Measurements from ENCODE around the gene DTNBP1.

Gene DTNBP1

GRCh38 chr6:15491255-15491985 lies 171.4 kb downstream of the DTNBP1 start:
- no peak overlapping the region for H3K4me3 ChIP-seq (ENCODE audit: low read depth in 1 of 2, low read length in 2 of 2)
- H3K27ac ChIP-seq (ENCODE audit: low read depth, low read length), result no peak overlapping the region
- peaks cover 29% of the 10 kb centered on the region for H3K4me1 ChIP-seq (ENCODE audit: insufficient read depth, low read length)
- H3K9me3 ChIP-seq (ENCODE audit: low read length), result no peaks in the 10 kb centered on the region
- H3K27me3 ChIP-seq (ENCODE audit: control insufficient read depth in 1 of 2, insufficient read depth in 2 of 2, low read length in 2 of 2), result no peaks in the 10 kb centered on the region
- H3K9ac ChIP-seq (ENCODE audit: low read length), result no peak overlapping the region
- H3K36me3 ChIP-seq (ENCODE audit: insufficient read depth, low read length), result peaks cover 17% of the 10 kb centered on the region

DNA sequence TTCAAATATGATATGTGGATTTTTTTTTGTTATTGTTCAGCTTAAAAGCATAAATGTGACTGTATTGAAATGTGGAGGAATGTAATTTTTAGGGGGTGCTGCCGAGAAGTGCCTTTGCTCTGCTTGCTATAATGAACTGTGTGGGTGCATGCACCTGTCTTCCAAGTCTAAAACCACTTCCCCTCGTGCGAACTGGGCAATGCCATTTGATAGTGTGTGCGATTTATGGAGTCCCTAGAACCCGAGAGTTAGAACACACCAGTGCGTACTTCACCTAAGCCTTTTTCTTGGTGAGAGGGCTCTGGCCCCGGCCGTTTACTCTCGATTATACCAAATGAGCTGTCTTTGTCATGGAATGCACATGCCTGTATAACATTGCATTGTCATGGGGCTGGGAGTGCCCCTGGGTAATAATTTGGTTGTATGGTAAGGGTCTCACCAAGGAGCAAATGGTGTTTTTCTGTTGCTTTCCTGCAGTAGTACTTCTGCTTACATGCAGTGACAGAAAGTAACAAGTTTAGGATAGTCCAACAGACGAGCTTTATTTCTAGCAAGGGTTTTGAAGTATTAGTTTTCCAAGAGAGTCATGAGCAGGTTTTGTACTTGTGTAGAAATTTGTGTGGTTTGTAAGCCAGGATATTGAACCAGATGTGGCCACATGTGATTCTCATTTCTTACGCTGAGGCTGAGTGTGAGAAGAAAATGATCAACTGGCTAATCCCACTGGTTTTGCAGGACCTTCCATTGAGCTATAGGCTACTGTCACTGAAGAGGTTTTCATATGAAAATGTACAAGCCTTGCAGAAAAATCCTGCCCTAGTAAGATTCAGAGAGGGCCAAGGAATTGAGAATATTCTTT lies 172.4 kb downstream of the DTNBP1 start:
- peaks cover 17% of the 10 kb centered on the region for H3K36me3 ChIP-seq (ENCODE audit: insufficient read depth, low read length)
- H3K4me1 ChIP-seq (ENCODE audit: insufficient read depth, low read length), result peaks cover 25% of the 10 kb centered on the region
- no peak overlapping the region for H3K27ac ChIP-seq (ENCODE audit: low read depth, low read length)
- no peaks in the 10 kb centered on the region for H3K9me3 ChIP-seq (ENCODE audit: low read length)
- H3K9ac ChIP-seq (ENCODE audit: low read length), result no peak overlapping the region
- no peak overlapping the region for H3K4me3 ChIP-seq (ENCODE audit: low read depth in 1 of 2, low read length in 2 of 2)
- no peaks in the 10 kb centered on the region for H3K27me3 ChIP-seq (ENCODE audit: control insufficient read depth in 1 of 2, insufficient read depth in 2 of 2, low read length in 2 of 2)

DNA sequence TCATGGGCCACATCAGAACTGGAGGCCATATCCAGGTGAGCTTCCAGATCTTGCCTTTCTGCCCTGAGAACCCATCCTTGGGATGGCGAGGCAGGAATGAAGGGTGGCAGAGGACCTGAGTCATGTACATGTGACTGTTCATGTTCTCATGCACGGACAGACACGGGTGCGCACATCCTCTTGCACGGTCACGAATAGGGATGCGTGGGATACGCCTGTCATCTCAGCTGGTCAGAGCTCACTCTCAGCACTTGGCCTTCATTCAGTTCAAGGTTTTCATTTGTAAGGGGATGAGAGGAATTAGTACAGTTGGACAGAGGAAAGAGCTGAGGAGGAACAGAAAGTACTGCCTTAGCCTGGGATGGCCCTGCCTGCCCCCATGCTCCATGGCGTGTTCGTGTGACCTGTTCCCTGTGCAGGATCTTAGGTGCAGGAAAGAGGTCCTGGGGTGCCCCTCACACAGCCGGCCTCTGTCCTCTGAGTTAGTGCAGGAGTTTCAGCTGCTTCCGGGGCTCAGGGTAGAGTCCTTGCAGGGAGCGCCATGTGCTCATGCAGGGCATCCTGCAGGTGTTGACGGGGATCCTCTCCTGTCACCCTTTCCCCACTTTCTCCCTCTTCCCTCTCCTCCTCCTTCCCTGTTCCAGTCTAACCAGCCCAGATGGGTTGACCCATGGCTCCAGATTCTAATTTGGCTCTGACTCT lies 173.4 kb downstream of the DTNBP1 start:
- H3K27me3 ChIP-seq (ENCODE audit: control insufficient read depth in 1 of 2, insufficient read depth in 2 of 2, low read length in 2 of 2), result no peaks in the 10 kb centered on the region
- H3K4me3 ChIP-seq (ENCODE audit: low read depth in 1 of 2, low read length in 2 of 2), result no peak overlapping the region
- H3K9ac ChIP-seq (ENCODE audit: low read length), result no peak overlapping the region
- no peaks in the 10 kb centered on the region for H3K9me3 ChIP-seq (ENCODE audit: low read length)
- no peak overlapping the region for H3K27ac ChIP-seq (ENCODE audit: low read depth, low read length)
- H3K36me3 ChIP-seq (ENCODE audit: insufficient read depth, low read length), result peaks cover 17% of the 10 kb centered on the region
- peaks cover 20% of the 10 kb centered on the region for H3K4me1 ChIP-seq (ENCODE audit: insufficient read depth, low read length)

DNA sequence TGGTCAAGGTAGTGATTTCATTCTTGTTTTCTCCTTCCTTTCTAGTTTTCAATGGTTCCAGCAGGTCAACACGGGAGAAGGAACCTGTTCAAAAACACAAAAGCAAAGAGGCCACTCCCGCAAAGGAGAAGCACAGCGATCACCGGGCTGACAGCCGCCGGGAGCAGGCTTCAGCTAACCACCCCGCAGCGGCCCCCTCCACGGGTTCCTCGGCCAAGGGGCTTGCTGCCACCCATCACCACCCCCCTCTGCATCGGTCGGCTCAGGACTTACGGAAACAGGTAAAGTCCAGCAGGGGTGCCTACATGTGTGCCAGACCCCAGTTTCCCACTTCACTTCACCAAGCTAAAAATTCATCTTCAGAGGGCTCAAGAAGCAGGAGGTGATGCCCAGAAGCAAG lies 175.6 kb downstream of the DTNBP1 start:
- peaks cover 14% of the 10 kb centered on the region for H3K4me1 ChIP-seq (ENCODE audit: insufficient read depth, low read length)
- H3K36me3 ChIP-seq (ENCODE audit: insufficient read depth, low read length), result peaks cover 17% of the 10 kb centered on the region

GRCh38 chr6:15485936-15486335 lies 176.9 kb downstream of the DTNBP1 start:
- H3K4me3 ChIP-seq (ENCODE audit: low read depth in 1 of 2, low read length in 2 of 2), result no peak overlapping the region

More for the DNA sequence above, 175.6 kb downstream of the DTNBP1 start:
- H3K27me3 ChIP-seq (ENCODE audit: control insufficient read depth in 1 of 2, insufficient read depth in 2 of 2, low read length in 2 of 2), result no peaks in the 10 kb centered on the region
- H3K27ac ChIP-seq (ENCODE audit: low read depth, low read length), result no peak overlapping the region
- H3K4me3 ChIP-seq (ENCODE audit: low read depth in 1 of 2, low read length in 2 of 2), result no peak overlapping the region
- H3K9me3 ChIP-seq (ENCODE audit: low read length), result no peaks in the 10 kb centered on the region
- no peak overlapping the region for H3K9ac ChIP-seq (ENCODE audit: low read length)

DNA sequence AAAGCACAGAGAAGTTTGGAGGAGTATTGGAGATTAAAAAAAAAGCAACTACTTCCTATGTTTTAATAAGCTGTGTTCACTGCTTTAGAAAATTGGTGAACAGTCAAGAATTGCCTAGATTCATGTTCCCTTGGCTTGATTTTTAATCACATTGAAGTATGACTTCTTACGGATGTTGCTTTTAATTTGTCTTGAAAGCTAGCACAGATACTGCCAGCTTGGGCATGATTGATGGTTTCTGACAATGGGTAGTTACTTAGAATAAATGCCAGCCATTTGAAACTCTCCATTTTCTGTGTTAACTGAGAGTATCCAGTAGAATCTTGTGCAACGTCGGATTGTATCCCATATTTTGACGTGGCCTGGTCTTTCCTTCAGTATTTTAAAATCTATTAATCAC lies 178.0 kb downstream of the DTNBP1 start:
- H3K4me1 ChIP-seq (ENCODE audit: insufficient read depth, low read length), result no peaks in the 10 kb centered on the region
- H3K9ac ChIP-seq (ENCODE audit: low read length), result no peak overlapping the region
- H3K27me3 ChIP-seq (ENCODE audit: control insufficient read depth in 1 of 2, insufficient read depth in 2 of 2, low read length in 2 of 2), result no peaks in the 10 kb centered on the region
- H3K9me3 ChIP-seq (ENCODE audit: low read length), result no peaks in the 10 kb centered on the region
- no peak overlapping the region for H3K27ac ChIP-seq (ENCODE audit: low read depth, low read length)
- peaks cover 17% of the 10 kb centered on the region for H3K36me3 ChIP-seq (ENCODE audit: insufficient read depth, low read length)
- H3K4me3 ChIP-seq (ENCODE audit: low read depth in 1 of 2, low read length in 2 of 2), result no peak overlapping the region

More at GRCh38 chr6:15485936-15486335, 176.9 kb downstream of the DTNBP1 start:
- Histone ChIP-seq H3K27ac (ENCODE audit: low read depth, low read length) (no peak overlapping the region), H3K36me3 (ENCODE audit: insufficient read depth, low read length) (peaks cover 17% of the 10 kb centered on the region), H3K9ac (ENCODE audit: low read length) (no peak overlapping the region), H3K27me3 (ENCODE audit: control insufficient read depth in 1 of 2, insufficient read depth in 2 of 2, low read length in 2 of 2) (no peaks in the 10 kb centered on the region), H3K4me1 (ENCODE audit: insufficient read depth, low read length) (peaks cover 6% of the 10 kb centered on the region), H3K9me3 (ENCODE audit: low read length) (no peaks in the 10 kb centered on the region)

GRCh38 chr6:15484140-15484539 lies 178.7 kb downstream of the DTNBP1 start:
- Histone ChIP-seq H3K27ac (ENCODE audit: low read depth, low read length) (no peak overlapping the region), H3K27me3 (ENCODE audit: control insufficient read depth in 1 of 2, insufficient read depth in 2 of 2, low read length in 2 of 2) (no peaks in the 10 kb centered on the region), H3K36me3 (ENCODE audit: insufficient read depth, low read length) (peaks cover 14% of the 10 kb centered on the region), H3K4me1 (ENCODE audit: insufficient read depth, low read length) (no peaks in the 10 kb centered on the region), H3K4me3 (ENCODE audit: low read depth in 1 of 2, low read length in 2 of 2) (no peak overlapping the region), H3K9me3 (ENCODE audit: low read length) (no peaks in the 10 kb centered on the region), H3K9ac (ENCODE audit: low read length) (no peak overlapping the region)

- Histone ChIP-seq H3K27ac (ENCODE audit: low read depth, low read length) (no peak overlapping the region), H3K4me3 (ENCODE audit: low read depth in 1 of 2, low read length in 2 of 2) (no peak overlapping the region), H3K4me1 (ENCODE audit: insufficient read depth, low read length) (no peaks in the 10 kb centered on the region), H3K36me3 (ENCODE audit: insufficient read depth, low read length) (peaks cover 3% of the 10 kb centered on the region), H3K9me3 (ENCODE audit: low read length) (no peaks in the 10 kb centered on the region), H3K27me3 (ENCODE audit: control insufficient read depth in 1 of 2, insufficient read depth in 2 of 2, low read length in 2 of 2) (no peaks in the 10 kb centered on the region), H3K9ac (ENCODE audit: low read length) (no peak overlapping the region)
These were observed 179.8 kb downstream of the DTNBP1 start for GRCh38 chr6:15483060-15483459.

GRCh38 chr6:15481390-15482291 lies 181.2 kb downstream of the DTNBP1 start:
- no peaks in the 10 kb centered on the region for H3K27me3 ChIP-seq (ENCODE audit: control insufficient read depth in 1 of 2, insufficient read depth in 2 of 2, low read length in 2 of 2)
- no peak overlapping the region for H3K4me3 ChIP-seq (ENCODE audit: low read depth in 1 of 2, low read length in 2 of 2)
- H3K9me3 ChIP-seq (ENCODE audit: low read length), result no peaks in the 10 kb centered on the region
- peaks cover 13% of the 10 kb centered on the region for H3K4me1 ChIP-seq (ENCODE audit: insufficient read depth, low read length)
- no peaks in the 10 kb centered on the region for H3K36me3 ChIP-seq (ENCODE audit: insufficient read depth, low read length)
- H3K27ac ChIP-seq (ENCODE audit: low read depth, low read length), result no peak overlapping the region
- no peak overlapping the region for H3K9ac ChIP-seq (ENCODE audit: low read length)

DNA sequence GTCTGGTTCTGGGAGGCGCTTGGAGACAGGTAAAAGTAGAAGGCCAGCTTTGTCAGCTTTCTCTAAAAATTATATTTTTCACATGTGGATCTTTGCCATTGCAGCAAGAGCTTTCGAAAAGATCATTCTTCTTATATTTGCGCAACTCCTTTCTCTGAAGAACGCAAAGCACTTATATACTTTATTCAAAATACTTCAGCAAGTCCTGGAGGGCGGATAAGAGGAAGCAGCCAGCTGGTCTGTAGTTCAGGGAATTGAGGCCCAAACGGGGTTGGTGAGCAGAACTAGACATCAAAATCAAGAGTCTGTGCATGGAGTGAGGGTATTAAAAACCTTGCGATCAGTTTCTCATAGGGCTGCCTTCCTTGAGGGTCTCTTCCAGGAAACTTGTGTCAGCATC lies 182.3 kb downstream of the DTNBP1 start:
- Histone ChIP-seq H3K9ac (ENCODE audit: low read length) (no peak overlapping the region), H3K27ac (ENCODE audit: low read depth, low read length) (no peak overlapping the region), H3K4me1 (ENCODE audit: insufficient read depth, low read length) (peaks cover 23% of the 10 kb centered on the region), H3K36me3 (ENCODE audit: insufficient read depth, low read length) (no peaks in the 10 kb centered on the region), H3K4me3 (ENCODE audit: low read depth in 1 of 2, low read length in 2 of 2) (no peak overlapping the region), H3K27me3 (ENCODE audit: control insufficient read depth in 1 of 2, insufficient read depth in 2 of 2, low read length in 2 of 2) (no peaks in the 10 kb centered on the region), H3K9me3 (ENCODE audit: low read length) (no peaks in the 10 kb centered on the region)
